Bronchial epithelial cell (primary cell): ENCODE measurements around the gene VDR. TPM values are rescaled to one million over a fixed set of nuclear protein-coding genes. Genes with fewer than 3 reads are reported as not detected.
A peak's percentile ranks its signal among the peaks of the same experiment; 100 is the strongest.

Source experiments
- DNase-seq: peaks from one replicate; pipeline ENCODE4 v3.0.0-alpha.2; 2010; ENCODE audit warnings: low read depth
- FAIRE-seq: peaks from 2 replicates; lab custom pipeline; 2011; peaks lifted over from hg19 to GRCh38; lab: Jason Lieb, UNC
- H3K27me3 ChIP-seq: 2 replicates; pipeline ENCODE4 v1.5.1; 2011; ENCODE audit warnings: low read length; ENCODE audit not compliant: control insufficient read depth, insufficient read depth
- H3K36me3 ChIP-seq: 2 replicates; pipeline ENCODE4 v1.5.1; 2011; ENCODE audit warnings: low read length; ENCODE audit not compliant: control insufficient read depth, insufficient read depth
- H3K4me3 ChIP-seq: 2 replicates; pipeline ENCODE4 v1.5.1; 2011; ENCODE audit warnings: mild to moderate bottlenecking, low read depth, low read length, control low read depth
- total RNA-seq: library from RNA; depleted of rRNA; stranded (reverse); fragments of >200 nt; gene quantifications from 2 replicates; pipeline ENCODE4 v1.2.1, GENCODE V29; 2014
- TF ChIP-seq, protein P1 (sequence below): IDR thresholded peaks from 2 replicates; pipeline ENCODE4 v1.5.1; 2011; ENCODE audit warnings: mild to moderate bottlenecking, moderate library complexity, low read length, control low read depth, inconsistent platforms; ENCODE audit not compliant: insufficient read depth, severe bottlenecking

VDR gene
- total RNA-seq, 1 donor from 2014 or later: 3.4 TPM

DNA sequence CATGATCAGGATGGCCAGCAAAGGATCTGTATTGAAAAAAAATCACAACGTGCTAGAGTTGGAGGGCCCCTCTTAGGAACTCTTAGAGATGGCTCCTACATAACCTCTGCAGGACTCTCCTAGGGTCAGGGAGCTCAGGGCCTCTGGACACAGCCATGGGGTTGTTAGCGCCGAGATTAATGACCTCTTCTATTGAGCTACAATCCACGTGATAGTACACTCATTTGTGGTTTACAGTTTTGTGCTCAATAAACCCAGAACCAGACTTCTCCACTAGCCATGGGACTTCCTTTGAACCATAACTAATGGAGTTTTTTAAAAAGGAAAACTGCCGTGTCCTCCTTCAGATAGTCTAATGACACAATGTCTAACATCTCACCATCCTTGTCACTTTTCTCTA, 55.5 kb downstream of the VDR start:
- H3K36me3 ChIP-seq: peaks cover 17% of the 10 kb centered on the region
- no peaks in the 10 kb centered on the region for H3K27me3 ChIP-seq
- H3K4me3 ChIP-seq: no peak overlapping the region
- TF ChIP-seq, protein P1, sequence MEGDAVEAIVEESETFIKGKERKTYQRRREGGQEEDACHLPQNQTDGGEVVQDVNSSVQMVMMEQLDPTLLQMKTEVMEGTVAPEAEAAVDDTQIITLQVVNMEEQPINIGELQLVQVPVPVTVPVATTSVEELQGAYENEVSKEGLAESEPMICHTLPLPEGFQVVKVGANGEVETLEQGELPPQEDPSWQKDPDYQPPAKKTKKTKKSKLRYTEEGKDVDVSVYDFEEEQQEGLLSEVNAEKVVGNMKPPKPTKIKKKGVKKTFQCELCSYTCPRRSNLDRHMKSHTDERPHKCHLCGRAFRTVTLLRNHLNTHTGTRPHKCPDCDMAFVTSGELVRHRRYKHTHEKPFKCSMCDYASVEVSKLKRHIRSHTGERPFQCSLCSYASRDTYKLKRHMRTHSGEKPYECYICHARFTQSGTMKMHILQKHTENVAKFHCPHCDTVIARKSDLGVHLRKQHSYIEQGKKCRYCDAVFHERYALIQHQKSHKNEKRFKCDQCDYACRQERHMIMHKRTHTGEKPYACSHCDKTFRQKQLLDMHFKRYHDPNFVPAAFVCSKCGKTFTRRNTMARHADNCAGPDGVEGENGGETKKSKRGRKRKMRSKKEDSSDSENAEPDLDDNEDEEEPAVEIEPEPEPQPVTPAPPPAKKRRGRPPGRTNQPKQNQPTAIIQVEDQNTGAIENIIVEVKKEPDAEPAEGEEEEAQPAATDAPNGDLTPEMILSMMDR: no peak
- FAIRE-seq (no peak), DNase-seq (no peak)

GRCh38 chr12:47848853-47849252, 55.9 kb downstream of the VDR start:
- Histone ChIP-seq H3K4me3 (no peak overlapping the region), H3K36me3 (peaks cover 18% of the 10 kb centered on the region), H3K27me3 (no peaks in the 10 kb centered on the region)
- TF ChIP-seq, protein P1: no peak
- FAIRE-seq: no peak
- DNase-seq: peak; percentile 89

GRCh38 chr12:47846294-47846996, 58.3 kb downstream of the VDR start:
- TF ChIP-seq, protein P1: no peak
- Histone ChIP-seq H3K36me3 (peaks cover 15% of the 10 kb centered on the region), H3K4me3 (no peak overlapping the region), H3K27me3 (no peaks in the 10 kb centered on the region)
- DNase-seq (no peak), FAIRE-seq (no peak)

GRCh38 chr12:47845081-47845480, 59.7 kb downstream of the VDR start:
- FAIRE-seq (no peak), DNase-seq (no peak)

GRCh38 chr12:47844264-47845019, 60.4 kb downstream of the VDR start:
- TF ChIP-seq, protein P1: no peak
- Histone ChIP-seq H3K4me3 (no peak overlapping the region), H3K27me3 (no peaks in the 10 kb centered on the region), H3K36me3 (peaks cover 12% of the 10 kb centered on the region)
- DNase-seq (no peak), FAIRE-seq (no peak)

More at GRCh38 chr12:47845081-47845480, 59.7 kb downstream of the VDR start:
- TF ChIP-seq, protein P1: no peak
- peaks cover 12% of the 10 kb centered on the region for H3K36me3 ChIP-seq
- H3K4me3 ChIP-seq: no peak overlapping the region
- H3K27me3 ChIP-seq: no peaks in the 10 kb centered on the region
